DOHH2 (cell line): Measurements from ENCODE around the gene TTYH1.

Experiments
- H3F3A ChIP-seq: fragments of 200-600 bp; sonication (generic), shearing (Covaris generic); 2 replicates; pipeline ENCODE4 v1.6.0; 2016; ENCODE audit warnings: antibody characterized with exemption, mild to moderate bottlenecking; ENCODE audit not compliant: control insufficient read depth, insufficient read depth
- H3K27ac ChIP-seq: fragments of 200-600 bp; sonication (generic); 2 replicates; pipeline ENCODE4 v1.5.1; 2014; ENCODE audit warnings: low read depth, mild to moderate bottlenecking, low read length, moderate library complexity
- H3K27me3 ChIP-seq: fragments of 200-600 bp; sonication (generic); 2 replicates; pipeline ENCODE4 v1.6.1; 2014; ENCODE audit warnings: mild to moderate bottlenecking, low read length, mixed read lengths; ENCODE audit not compliant: control insufficient read depth
- H3K36me3 ChIP-seq: fragments of 200-600 bp; sonication (generic); 2 replicates; pipeline ENCODE4 v1.6.1; 2014; ENCODE audit warnings: mild to moderate bottlenecking, low read length, moderate library complexity, mixed read lengths; ENCODE audit not compliant: control insufficient read depth
- H3K4me1 ChIP-seq: fragments of 200-600 bp; sonication (generic); 2 replicates; pipeline ENCODE4 v1.6.1; 2014; ENCODE audit warnings: mild to moderate bottlenecking, low read length, mixed read lengths; ENCODE audit not compliant: control insufficient read depth
- H3K4me2 ChIP-seq: fragments of 200-600 bp; sonication (generic); 2 replicates; pipeline ENCODE4 v1.6.0; 2014; ENCODE audit warnings: mild to moderate bottlenecking, low read length, moderate library complexity
- H3K4me3 ChIP-seq: fragments of 200-600 bp; sonication (generic); 2 replicates; pipeline ENCODE4 v1.5.1; 2014; ENCODE audit warnings: mild to moderate bottlenecking, low read length, mixed read lengths
- H3K79me2 ChIP-seq: fragments of 200-600 bp; sonication (generic); 2 replicates; pipeline ENCODE4 v1.6.1; 2014; ENCODE audit warnings: mild to moderate bottlenecking, low read length, mixed read lengths; ENCODE audit not compliant: control insufficient read depth
- H3K9me2 ChIP-seq: fragments of 200-600 bp; sonication (generic); replicated peaks from 2 replicates; pipeline ENCODE4 v1.6.1; 2014; ENCODE audit warnings: mild to moderate bottlenecking, low read length, mixed read lengths; ENCODE audit not compliant: control insufficient read depth
- H3K9me3 ChIP-seq: fragments of 200-600 bp; sonication (generic); 2 replicates; pipeline ENCODE4 v1.6.1; 2014; ENCODE audit warnings: antibody characterized with exemption, low read length, mixed read lengths; ENCODE audit not compliant: control insufficient read depth, insufficient read depth
- H4K20me1 ChIP-seq: fragments of 200-600 bp; sonication (generic); 2 replicates; pipeline ENCODE4 v1.6.0; 2014; ENCODE audit warnings: low read depth, mild to moderate bottlenecking, antibody characterized with exemption, low read length, moderate library complexity; ENCODE audit not compliant: control insufficient read depth, insufficient read depth
- EZH2phosphoT487 ChIP-seq: fragments of 200-600 bp; sonication (generic); IDR thresholded peaks from 2 replicates; pipeline ENCODE4 v1.6.1; 2017; ENCODE audit warnings: borderline replicate concordance, mild to moderate bottlenecking, antibody characterized with exemption, low read length, moderate library complexity, mixed read lengths
- TF ChIP-seq, protein P1 (sequence below): fragments of 200-600 bp; sonication (generic); IDR thresholded peaks from one replicate; pipeline ENCODE4 v1.5.1; 2014; ENCODE audit warnings: antibody characterized with exemption, mild to moderate bottlenecking, low read depth, low read length; ENCODE audit not compliant: poor library complexity, severe bottlenecking

The TTYH1 gene

DNA sequence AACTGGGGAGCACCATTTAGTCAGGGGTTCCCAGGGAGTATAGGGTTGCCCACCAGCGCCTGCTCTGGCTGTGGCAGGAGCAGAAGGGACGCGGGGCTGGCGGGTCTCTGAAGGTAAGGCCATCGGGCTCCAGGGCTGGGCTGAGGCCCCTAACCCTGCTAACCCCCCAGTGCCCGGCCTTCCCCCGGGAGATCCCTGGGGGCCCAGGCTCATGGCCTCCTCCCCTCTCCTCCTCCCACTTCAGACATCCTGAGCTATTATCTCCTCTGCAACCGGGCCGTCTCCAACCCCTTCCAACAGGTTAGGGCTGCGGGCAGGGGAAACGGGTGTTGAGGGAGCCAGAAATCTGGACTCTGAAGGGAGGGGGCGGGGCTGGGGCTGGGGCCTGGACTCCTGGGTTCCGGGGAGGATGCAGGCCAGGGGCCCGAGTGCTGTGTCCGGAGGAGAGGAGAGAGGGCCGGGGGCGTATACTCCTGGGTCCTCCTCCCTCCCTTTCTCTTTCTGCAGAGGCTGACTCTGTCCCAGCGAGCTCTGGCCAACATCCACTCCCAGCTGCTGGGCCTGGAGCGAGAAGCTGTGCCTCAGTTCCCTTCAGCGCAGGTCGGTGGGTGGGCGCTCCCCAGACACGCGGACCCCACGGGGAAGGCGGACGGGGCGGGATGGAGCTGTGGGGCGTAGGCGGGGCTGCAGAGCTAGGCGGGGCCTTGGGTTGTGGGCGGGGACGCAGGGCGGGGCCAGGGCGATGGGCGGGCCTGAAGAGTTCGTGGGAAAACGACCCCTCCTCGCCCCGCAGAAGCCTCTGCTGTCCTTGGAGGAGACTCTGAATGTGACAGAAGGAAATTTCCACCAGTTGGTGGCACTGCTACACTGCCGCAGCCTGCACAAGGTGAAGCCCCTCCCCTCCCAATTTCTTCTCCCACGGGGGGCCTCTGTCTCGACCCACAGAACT lies 15.3 kb downstream of the TTYH1 start:
- TF ChIP-seq, protein P1, sequence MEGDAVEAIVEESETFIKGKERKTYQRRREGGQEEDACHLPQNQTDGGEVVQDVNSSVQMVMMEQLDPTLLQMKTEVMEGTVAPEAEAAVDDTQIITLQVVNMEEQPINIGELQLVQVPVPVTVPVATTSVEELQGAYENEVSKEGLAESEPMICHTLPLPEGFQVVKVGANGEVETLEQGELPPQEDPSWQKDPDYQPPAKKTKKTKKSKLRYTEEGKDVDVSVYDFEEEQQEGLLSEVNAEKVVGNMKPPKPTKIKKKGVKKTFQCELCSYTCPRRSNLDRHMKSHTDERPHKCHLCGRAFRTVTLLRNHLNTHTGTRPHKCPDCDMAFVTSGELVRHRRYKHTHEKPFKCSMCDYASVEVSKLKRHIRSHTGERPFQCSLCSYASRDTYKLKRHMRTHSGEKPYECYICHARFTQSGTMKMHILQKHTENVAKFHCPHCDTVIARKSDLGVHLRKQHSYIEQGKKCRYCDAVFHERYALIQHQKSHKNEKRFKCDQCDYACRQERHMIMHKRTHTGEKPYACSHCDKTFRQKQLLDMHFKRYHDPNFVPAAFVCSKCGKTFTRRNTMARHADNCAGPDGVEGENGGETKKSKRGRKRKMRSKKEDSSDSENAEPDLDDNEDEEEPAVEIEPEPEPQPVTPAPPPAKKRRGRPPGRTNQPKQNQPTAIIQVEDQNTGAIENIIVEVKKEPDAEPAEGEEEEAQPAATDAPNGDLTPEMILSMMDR: peak; percentile 44
- TF ChIP-seq EZH2phosphoT487: no peak
- Histone ChIP-seq H3K4me1 (peaks cover 2% of the 10 kb centered on the region; the same call in 1 of the 2 replicates), H3K27me3 (peaks cover 13% of the 10 kb centered on the region), H3K36me3 (no peaks in the 10 kb centered on the region), H3K27ac (no peak overlapping the region), H3K9me3 (no peaks in the 10 kb centered on the region), H4K20me1 (peaks cover 5% of the 10 kb centered on the region), H3K79me2 (no peaks in the 10 kb centered on the region), H3K4me2 (0 out of 2 replicates have a peak overlapping the region, but pooled peaks have one; percentile 20), H3K4me3 (no peak overlapping the region), H3F3A (no peaks in the 10 kb centered on the region), H3K9me2 (no peaks in the 10 kb centered on the region)

DNA sequence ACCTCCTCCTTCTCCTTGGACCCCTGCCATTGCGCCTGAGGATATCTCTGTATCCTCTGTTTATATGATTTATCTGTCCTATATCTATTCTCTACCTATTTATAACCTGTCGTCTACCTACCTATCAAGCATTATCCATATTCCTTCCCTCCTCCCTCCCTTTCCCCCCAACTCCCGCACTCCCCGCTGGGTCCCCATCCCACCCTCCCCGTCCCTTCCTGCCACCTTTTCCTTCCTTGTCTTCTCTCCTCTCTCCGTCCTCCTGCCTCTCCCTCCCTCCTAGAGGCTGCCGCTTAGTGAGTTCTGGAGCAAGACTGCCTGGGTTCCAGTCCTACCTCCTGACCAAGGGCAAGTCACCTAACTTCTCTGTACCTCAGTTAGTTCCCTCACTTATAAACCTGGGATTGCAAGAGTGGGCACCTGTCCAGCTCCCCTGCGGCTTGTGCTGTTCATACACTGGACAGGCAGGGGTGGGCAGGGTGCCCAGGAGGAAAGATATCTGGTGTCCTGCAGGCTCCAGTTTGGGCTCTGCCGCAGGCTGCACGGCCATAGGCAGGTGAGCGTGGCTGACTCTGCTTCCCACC lies 16.1 kb downstream of the TTYH1 start:
- Histone ChIP-seq H3K79me2 (no peaks in the 10 kb centered on the region), H3K36me3 (no peaks in the 10 kb centered on the region), H3F3A (no peaks in the 10 kb centered on the region), H4K20me1 (peaks cover 5% of the 10 kb centered on the region), H3K9me2 (no peaks in the 10 kb centered on the region), H3K4me3 (no peak overlapping the region), H3K27me3 (peaks cover 13% of the 10 kb centered on the region), H3K4me2 (no peak overlapping the region), H3K9me3 (no peaks in the 10 kb centered on the region), H3K27ac (no peak overlapping the region), H3K4me1 (peaks cover 2% of the 10 kb centered on the region; the same call in 1 of the 2 replicates)
- TF ChIP-seq EZH2phosphoT487: no peak
- TF ChIP-seq, protein P1: no peak

DNA sequence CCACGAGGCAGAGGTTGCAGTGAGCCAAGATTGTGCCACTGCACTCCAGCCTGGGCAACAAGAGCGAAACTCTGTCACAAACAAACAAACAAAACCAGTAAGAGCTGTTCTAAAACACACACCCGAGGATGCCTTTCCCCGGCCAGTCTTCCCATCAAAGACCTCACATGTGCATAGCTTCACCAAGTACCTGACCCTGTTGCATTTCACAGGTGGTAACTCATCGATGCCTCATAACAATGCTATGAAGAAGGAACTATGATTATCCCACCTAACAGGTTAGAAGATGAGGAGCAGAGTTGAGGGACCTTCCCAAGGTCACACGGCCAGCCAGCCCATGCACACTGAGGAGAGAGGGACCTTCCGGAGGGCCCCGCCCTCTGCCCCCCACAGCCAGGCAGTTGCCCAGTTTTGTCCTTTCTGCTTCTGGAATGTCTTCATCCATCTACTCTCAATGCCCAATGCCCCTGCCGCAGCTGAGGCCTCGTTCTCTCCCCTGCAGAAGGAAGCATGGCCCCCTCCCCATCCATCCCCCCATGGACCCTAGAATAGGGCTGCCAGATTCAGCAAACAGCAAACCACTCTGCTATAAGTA lies 17.0 kb downstream of the TTYH1 start:
- H3K4me2 ChIP-seq: no peak overlapping the region
- H4K20me1 ChIP-seq: peaks cover 5% of the 10 kb centered on the region
- no peaks in the 10 kb centered on the region for H3K9me2 ChIP-seq

More for the DNA sequence above, 17.0 kb downstream of the TTYH1 start:
- Histone ChIP-seq H3K27ac (no peak overlapping the region), H3K4me3 (no peak overlapping the region), H3K36me3 (no peaks in the 10 kb centered on the region), H3F3A (no peaks in the 10 kb centered on the region), H3K4me1 (peaks cover 2% of the 10 kb centered on the region; the same call in 1 of the 2 replicates), H3K27me3 (peaks cover 13% of the 10 kb centered on the region), H3K79me2 (no peaks in the 10 kb centered on the region), H3K9me3 (no peaks in the 10 kb centered on the region)
- TF ChIP-seq, protein P1: no peak
- TF ChIP-seq EZH2phosphoT487: no peak
